ENCODE data around the gene BPI.
"Not testable (repeated sequence)": the region's sequence is repeated elsewhere in the genome, so short reads cannot be mapped to it uniquely, and the experiment has no call there.

The BPI gene

GRCh38 chr20:38363004-38363747 is 59.2 kb downstream of the BPI start:
- no peak for DNase-seq (ENCODE audit: low read depth)

GRCh38 chr20:38369389-38369788 is 65.4 kb downstream of the BPI start:
- no peak for DNase-seq (ENCODE audit: low read depth)

GRCh38 chr20:38372806-38373205 is 68.8 kb downstream of the BPI start:
- DNase-seq (ENCODE audit: low read depth) = no peak

- no peak for DNase-seq (ENCODE audit: low read depth)
Measured at GRCh38 chr20:38373231-38373867, 69.4 kb downstream of the BPI start.

- DNase-seq (ENCODE audit: low read depth) = no peak
Measured at GRCh38 chr20:38373898-38374297, 69.9 kb downstream of the BPI start.

- DNase-seq (ENCODE audit: low read depth) = no peak
Measured at GRCh38 chr20:38377039-38377685, 73.2 kb downstream of the BPI start.

GRCh38 chr20:38377838-38378237 is 73.9 kb downstream of the BPI start:
- DNase-seq (ENCODE audit: low read depth) = not testable (repeated sequence)

GRCh38 chr20:38383147-38383546 is 79.2 kb downstream of the BPI start:
- DNase-seq (ENCODE audit: low read depth) = no peak

GRCh38 chr20:38386004-38386403 is 82.0 kb downstream of the BPI start:
- DNase-seq (ENCODE audit: low read depth) = no peak

GRCh38 chr20:38386851-38387250 is 82.9 kb downstream of the BPI start:
- no peak for DNase-seq (ENCODE audit: low read depth)

All from stromal cell of bone marrow (primary cell).